Measurements from ENCODE around the gene GNB1.

The GNB1 gene

DNA sequence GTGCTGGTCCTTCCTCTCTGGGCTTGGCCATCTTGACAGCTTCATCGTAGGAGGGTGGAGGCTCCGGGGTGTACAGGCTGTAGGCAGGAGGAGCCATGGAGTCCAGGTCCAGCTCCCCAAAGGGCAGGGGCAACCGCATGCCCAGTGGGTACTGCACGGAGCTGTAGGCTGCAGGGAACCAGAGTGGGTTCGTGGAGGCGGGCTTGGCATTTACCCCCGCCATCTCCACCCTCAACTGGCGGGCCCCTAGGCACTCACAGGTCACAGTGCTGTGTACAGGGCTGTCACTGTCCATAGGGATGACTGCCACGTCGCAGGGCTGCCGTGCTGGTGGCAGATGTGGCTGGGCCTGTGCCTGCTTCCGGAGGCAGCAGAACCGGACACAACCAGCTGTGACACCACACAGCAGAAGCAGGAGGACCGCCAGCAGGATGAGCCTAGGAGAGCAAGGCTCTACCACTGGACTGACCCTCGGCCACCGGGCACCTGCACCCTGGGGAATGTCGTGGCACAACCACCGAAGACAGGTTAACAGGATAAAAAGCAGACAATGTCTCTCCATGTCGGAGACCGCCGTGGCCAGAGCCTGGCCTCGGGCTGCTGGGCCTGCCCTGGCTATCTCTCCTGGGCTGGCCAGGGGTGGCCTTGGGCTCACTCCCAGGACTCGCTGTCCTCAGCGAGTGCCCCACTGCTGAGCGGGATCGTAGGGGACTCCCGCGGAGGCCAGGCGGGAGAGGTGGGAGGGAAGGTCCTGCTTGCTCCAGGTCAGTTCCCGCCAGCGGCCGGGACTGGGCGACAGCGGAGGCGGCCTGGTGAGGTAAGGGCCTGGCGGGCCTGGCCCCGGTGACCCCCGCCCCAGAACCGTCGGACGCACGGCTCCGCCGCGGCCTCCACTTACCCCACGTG lies 27.4 kb upstream of the GNB1 start:
- no peaks in the 10 kb centered on the region for H3K9me2 ChIP-seq (replicated peaks; ENCODE audit: control insufficient read depth, low read length)
- peak overlapping the region; percentile 83 for H3K4me2 ChIP-seq (ENCODE audit: low read length)
- H3K4me3 ChIP-seq (ENCODE audit: low read length), result peak overlapping the region; percentile 77
- peaks cover 14% of the 10 kb centered on the region for H3K4me1 ChIP-seq (ENCODE audit: control insufficient read depth, low read length)
- H3K36me3 ChIP-seq (ENCODE audit: control insufficient read depth, low read length), result no peaks in the 10 kb centered on the region
- TF ChIP-seq EZH2phosphoT487 (IDR thresholded peaks at IDR 0.05; ENCODE audit: borderline replicate concordance, low read length), result no peak
- TF ChIP-seq, protein P1, sequence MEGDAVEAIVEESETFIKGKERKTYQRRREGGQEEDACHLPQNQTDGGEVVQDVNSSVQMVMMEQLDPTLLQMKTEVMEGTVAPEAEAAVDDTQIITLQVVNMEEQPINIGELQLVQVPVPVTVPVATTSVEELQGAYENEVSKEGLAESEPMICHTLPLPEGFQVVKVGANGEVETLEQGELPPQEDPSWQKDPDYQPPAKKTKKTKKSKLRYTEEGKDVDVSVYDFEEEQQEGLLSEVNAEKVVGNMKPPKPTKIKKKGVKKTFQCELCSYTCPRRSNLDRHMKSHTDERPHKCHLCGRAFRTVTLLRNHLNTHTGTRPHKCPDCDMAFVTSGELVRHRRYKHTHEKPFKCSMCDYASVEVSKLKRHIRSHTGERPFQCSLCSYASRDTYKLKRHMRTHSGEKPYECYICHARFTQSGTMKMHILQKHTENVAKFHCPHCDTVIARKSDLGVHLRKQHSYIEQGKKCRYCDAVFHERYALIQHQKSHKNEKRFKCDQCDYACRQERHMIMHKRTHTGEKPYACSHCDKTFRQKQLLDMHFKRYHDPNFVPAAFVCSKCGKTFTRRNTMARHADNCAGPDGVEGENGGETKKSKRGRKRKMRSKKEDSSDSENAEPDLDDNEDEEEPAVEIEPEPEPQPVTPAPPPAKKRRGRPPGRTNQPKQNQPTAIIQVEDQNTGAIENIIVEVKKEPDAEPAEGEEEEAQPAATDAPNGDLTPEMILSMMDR (IDR thresholded peaks at IDR 0.05; ENCODE audit: low read depth, low read length, poor library complexity, severe bottlenecking), result no peak
- no peaks in the 10 kb centered on the region for H3F3A ChIP-seq (ENCODE audit: control insufficient read depth, insufficient read depth)
- no peaks in the 10 kb centered on the region for H3K79me2 ChIP-seq (ENCODE audit: control insufficient read depth, low read length)
- H3K9me3 ChIP-seq (ENCODE audit: control insufficient read depth, insufficient read depth, low read length), result no peaks in the 10 kb centered on the region
- H3K27me3 ChIP-seq (ENCODE audit: control insufficient read depth, low read length), result peaks cover 14% of the 10 kb centered on the region; the same call in 1 of the 2 replicates
- H4K20me1 ChIP-seq (ENCODE audit: control insufficient read depth, insufficient read depth, low read depth, low read length), result no peaks in the 10 kb centered on the region
- no peak overlapping the region for H3K27ac ChIP-seq (ENCODE audit: low read depth, low read length)

DNA sequence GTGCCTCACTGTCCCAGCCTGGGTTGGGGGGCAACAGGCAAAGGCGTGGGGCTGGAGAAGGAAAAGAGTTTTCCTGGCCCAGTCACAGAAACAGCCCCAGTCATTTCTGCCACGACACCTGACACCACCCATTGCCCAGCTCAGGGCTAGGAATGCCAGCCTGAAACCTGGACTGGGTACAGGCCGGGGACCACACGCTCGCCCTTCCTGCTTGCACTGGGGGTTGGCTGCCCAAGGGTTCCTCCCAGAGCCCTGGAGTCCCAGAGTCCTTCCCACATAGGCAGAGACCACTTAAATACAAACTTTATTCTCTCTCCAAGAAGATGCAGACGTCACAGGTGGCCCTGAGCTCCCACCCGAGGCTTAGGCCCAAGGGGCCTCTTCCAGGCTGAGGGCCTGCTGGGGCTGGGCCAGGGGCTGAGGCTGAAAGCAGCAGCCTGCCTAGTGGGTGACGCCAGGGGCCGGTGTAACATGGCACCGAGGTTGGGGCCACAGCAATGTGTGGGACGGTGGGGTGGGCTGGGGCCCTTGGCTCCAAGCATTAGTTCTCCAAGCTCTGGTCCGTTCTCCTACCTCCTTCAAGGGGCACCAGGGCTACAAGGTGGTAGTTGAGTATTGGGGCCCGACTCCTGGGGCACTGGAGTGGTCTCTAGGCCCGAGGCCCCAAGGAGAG lies 26.6 kb upstream of the GNB1 start:
- Histone ChIP-seq H3K4me1 (ENCODE audit: control insufficient read depth, low read length) (peaks cover 14% of the 10 kb centered on the region), H3K27ac (ENCODE audit: low read depth, low read length) (no peak overlapping the region), H3K9me2 (replicated peaks; ENCODE audit: control insufficient read depth, low read length) (no peaks in the 10 kb centered on the region), H3K4me2 (ENCODE audit: low read length) (no peak overlapping the region), H3K4me3 (ENCODE audit: low read length) (no peak overlapping the region), H3F3A (ENCODE audit: control insufficient read depth, insufficient read depth) (no peaks in the 10 kb centered on the region), H3K27me3 (ENCODE audit: control insufficient read depth, low read length) (peaks cover 14% of the 10 kb centered on the region; the same call in 1 of the 2 replicates), H3K79me2 (ENCODE audit: control insufficient read depth, low read length) (no peaks in the 10 kb centered on the region), H3K36me3 (ENCODE audit: control insufficient read depth, low read length) (no peaks in the 10 kb centered on the region), H4K20me1 (ENCODE audit: control insufficient read depth, insufficient read depth, low read depth, low read length) (no peaks in the 10 kb centered on the region), H3K9me3 (ENCODE audit: control insufficient read depth, insufficient read depth, low read length) (no peaks in the 10 kb centered on the region)
- TF ChIP-seq, protein P1 (IDR thresholded peaks at IDR 0.05; ENCODE audit: low read depth, low read length, poor library complexity, severe bottlenecking), result no peak
- TF ChIP-seq EZH2phosphoT487 (IDR thresholded peaks at IDR 0.05; ENCODE audit: borderline replicate concordance, low read length), result no peak

DNA sequence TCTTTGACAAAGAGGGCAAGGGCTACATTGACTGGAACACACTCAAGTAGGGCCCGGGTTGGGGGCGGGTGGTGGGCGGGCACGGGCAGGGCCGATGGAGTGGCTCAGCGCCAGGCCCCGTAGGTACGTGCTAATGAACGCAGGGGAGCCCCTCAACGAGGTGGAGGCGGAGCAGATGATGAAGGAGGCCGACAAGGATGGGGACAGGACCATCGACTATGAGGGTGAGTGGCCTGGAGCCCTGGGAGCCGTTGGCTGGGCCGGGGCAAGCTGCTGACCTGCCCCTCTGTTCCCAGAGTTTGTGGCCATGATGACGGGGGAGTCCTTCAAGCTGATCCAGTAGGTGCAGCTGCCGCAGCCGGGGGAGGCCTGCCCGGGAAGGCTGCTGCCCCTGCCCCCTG lies 26.0 kb upstream of the GNB1 start:
- no peak overlapping the region for H3K4me3 ChIP-seq (ENCODE audit: low read length)
- no peaks in the 10 kb centered on the region for H4K20me1 ChIP-seq (ENCODE audit: control insufficient read depth, insufficient read depth, low read depth, low read length)
- H3K4me1 ChIP-seq (ENCODE audit: control insufficient read depth, low read length), result peaks cover 14% of the 10 kb centered on the region

More for the DNA sequence above, 26.0 kb upstream of the GNB1 start:
- no peaks in the 10 kb centered on the region for H3K9me3 ChIP-seq (ENCODE audit: control insufficient read depth, insufficient read depth, low read length)
- TF ChIP-seq, protein P1 (IDR thresholded peaks at IDR 0.05; ENCODE audit: low read depth, low read length, poor library complexity, severe bottlenecking), result no peak
- no peak for TF ChIP-seq EZH2phosphoT487 (IDR thresholded peaks at IDR 0.05; ENCODE audit: borderline replicate concordance, low read length)
- H3K4me2 ChIP-seq (ENCODE audit: low read length), result no peak overlapping the region
- no peaks in the 10 kb centered on the region for H3K36me3 ChIP-seq (ENCODE audit: control insufficient read depth, low read length)
- no peak overlapping the region for H3K27ac ChIP-seq (ENCODE audit: low read depth, low read length)
- H3K9me2 ChIP-seq (replicated peaks; ENCODE audit: control insufficient read depth, low read length), result no peaks in the 10 kb centered on the region
- no peaks in the 10 kb centered on the region for H3F3A ChIP-seq (ENCODE audit: control insufficient read depth, insufficient read depth)
- H3K27me3 ChIP-seq (ENCODE audit: control insufficient read depth, low read length), result peaks cover 14% of the 10 kb centered on the region; the same call in 1 of the 2 replicates
- H3K79me2 ChIP-seq (ENCODE audit: control insufficient read depth, low read length), result no peaks in the 10 kb centered on the region

All from DOHH2 (cell line).